ENCODE results near the gene FAM174C.

DNA sequence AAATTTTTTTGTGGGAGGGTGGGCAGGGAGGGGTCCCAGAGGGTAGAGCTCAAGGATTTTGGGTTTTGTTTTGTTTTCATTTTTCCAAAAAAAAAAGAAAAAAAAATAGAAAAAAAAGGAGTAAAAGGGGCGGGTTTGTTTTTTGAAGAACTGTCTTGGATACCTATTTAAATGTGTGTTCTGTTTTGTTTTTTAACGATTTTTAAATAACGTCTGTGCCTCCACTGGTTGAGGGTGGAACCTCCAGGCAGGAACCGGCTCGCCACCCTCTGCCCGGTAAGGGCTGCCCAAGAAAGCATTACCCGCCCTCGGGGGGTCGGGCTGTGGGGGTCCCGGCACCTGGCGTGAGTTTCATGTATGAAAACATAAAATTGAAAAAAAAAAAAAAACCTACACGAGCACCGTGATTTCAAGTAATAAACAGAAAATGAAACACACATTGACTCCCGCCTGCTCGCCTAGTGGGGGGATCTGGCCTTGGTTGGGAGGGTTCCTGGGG lies 16.6 kb upstream of the FAM174C start:
- TF ChIP-seq, protein P1, sequence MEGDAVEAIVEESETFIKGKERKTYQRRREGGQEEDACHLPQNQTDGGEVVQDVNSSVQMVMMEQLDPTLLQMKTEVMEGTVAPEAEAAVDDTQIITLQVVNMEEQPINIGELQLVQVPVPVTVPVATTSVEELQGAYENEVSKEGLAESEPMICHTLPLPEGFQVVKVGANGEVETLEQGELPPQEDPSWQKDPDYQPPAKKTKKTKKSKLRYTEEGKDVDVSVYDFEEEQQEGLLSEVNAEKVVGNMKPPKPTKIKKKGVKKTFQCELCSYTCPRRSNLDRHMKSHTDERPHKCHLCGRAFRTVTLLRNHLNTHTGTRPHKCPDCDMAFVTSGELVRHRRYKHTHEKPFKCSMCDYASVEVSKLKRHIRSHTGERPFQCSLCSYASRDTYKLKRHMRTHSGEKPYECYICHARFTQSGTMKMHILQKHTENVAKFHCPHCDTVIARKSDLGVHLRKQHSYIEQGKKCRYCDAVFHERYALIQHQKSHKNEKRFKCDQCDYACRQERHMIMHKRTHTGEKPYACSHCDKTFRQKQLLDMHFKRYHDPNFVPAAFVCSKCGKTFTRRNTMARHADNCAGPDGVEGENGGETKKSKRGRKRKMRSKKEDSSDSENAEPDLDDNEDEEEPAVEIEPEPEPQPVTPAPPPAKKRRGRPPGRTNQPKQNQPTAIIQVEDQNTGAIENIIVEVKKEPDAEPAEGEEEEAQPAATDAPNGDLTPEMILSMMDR (IDR thresholded peaks at IDR 0.05): no peak
- TF ChIP-seq POLR2A (IDR thresholded peaks at IDR 0.05) (no peak), EP300 (IDR thresholded peaks at IDR 0.05) (no peak)

Data from suprapubic skin (tissue), 3 donors.